H1 (cell line): ENCODE data around the gene KLHDC7B. TPM values are rescaled to one million over a fixed set of nuclear protein-coding genes. Genes with fewer than 3 reads are reported as not detected.

Source experiments
- CTCF ChIA-PET: fragments of 300-600 bp; sonication (Branson Sonifier 250); formaldehyde crosslinking; loops from one replicate; lab custom pipeline; 2021; ENCODE audit not compliant: partially characterized antibody; lab: Charles Lee
- POLR2A ChIA-PET: fragments of 300-600 bp; sonication (Branson Sonifier 250); formaldehyde crosslinking; loops from one replicate; lab custom pipeline; 2021; ENCODE audit warnings: inconsistent platforms; ENCODE audit not compliant: partially characterized antibody; lab: Charles Lee
- DNase-seq, 2 experiments: peaks; one replicate each; pipeline versions ENCODE4 v3.0.0 to v3.0.0-alpha.2; 2010 to 2022; ENCODE audit warnings: low spot score in 2 of 2, low read depth in 1 of 2, mixed read lengths in 1 of 2
- FAIRE-seq: peaks from 2 replicates; lab custom pipeline; 2011; peaks lifted over from hg19 to GRCh38; lab: Jason Lieb, UNC
- H2AFZ ChIP-seq: 2 replicates; pipeline ENCODE4 v1.8.1; 2012; ENCODE audit warnings: low read length, inconsistent platforms
- H2AK5ac ChIP-seq: 2 replicates; pipeline ENCODE4 v1.6.1; 2013; ENCODE audit warnings: low read depth, low read length
- H2BK120ac ChIP-seq: replicated peaks from 2 replicates; pipeline ENCODE3; 2013; ENCODE audit warnings: low read depth, low read length, inconsistent platforms
- H2BK12ac ChIP-seq: 2 replicates; pipeline ENCODE4 v1.6.1; 2013; ENCODE audit warnings: low read depth, low read length
- H2BK15ac ChIP-seq: 2 replicates; pipeline ENCODE4 v1.6.1; 2013; ENCODE audit warnings: low read length
- H2BK20ac ChIP-seq: 2 replicates; pipeline ENCODE4 v1.6.1; 2013; ENCODE audit warnings: low read length
- H2BK5ac ChIP-seq: 2 replicates; pipeline ENCODE4 v1.6.1; 2013; ENCODE audit warnings: low read depth, low read length
- H3K14ac ChIP-seq: 2 replicates; pipeline ENCODE4 v1.6.1; 2013; ENCODE audit warnings: inconsistent platforms; ENCODE audit not compliant: insufficient read length
- H3K18ac ChIP-seq: 2 replicates; pipeline ENCODE4 v1.6.1; 2013; ENCODE audit warnings: low read length; ENCODE audit errors: extremely low read depth
- H3K23ac ChIP-seq: 2 replicates; pipeline ENCODE4 v1.6.1; 2013; ENCODE audit warnings: inconsistent platforms; ENCODE audit not compliant: insufficient read length
- H3K23me2 ChIP-seq: 2 replicates; pipeline ENCODE4 v1.6.1; 2013; ENCODE audit warnings: low read depth, low read length
- H3K27ac ChIP-seq: 2 replicates; pipeline ENCODE4 v1.6.1; 2011; ENCODE audit warnings: low read depth, low read length, inconsistent platforms
- H3K27me3 ChIP-seq, 4 experiments: replicated peaks in 1 of 4; 1 replicate in 1 of 4; 2 replicates in 3 of 4; pipeline versions ENCODE4 v1.6.1 to v1.8.1; 2011 to 2013; ENCODE audit warnings: low read length in 3 of 4, mild to moderate bottlenecking in 3 of 4, inconsistent platforms in 2 of 4, mixed read lengths in 2 of 4, moderate library complexity in 1 of 4; ENCODE audit not compliant: control insufficient read depth in 3 of 4, insufficient read depth in 3 of 4; ENCODE audit errors: extremely low read depth in 1 of 4
- H3K36me3 ChIP-seq, 4 experiments: 2 replicates each; pipeline versions ENCODE4 v1.6.1 to v1.8.1; 2011 to 2013; ENCODE audit warnings: mild to moderate bottlenecking in 4 of 4, low read length in 3 of 4, moderate library complexity in 2 of 4, control low read depth in 1 of 4, inconsistent platforms in 1 of 4; ENCODE audit not compliant: insufficient read depth in 4 of 4, control insufficient read depth in 2 of 4
- H3K4ac ChIP-seq: replicated peaks from 2 replicates; pipeline ENCODE3; 2013; ENCODE audit warnings: low read length, low read depth, mixed read lengths, inconsistent platforms; ENCODE audit not compliant: insufficient read length
- H3K4me1 ChIP-seq, 4 experiments: replicated peaks in 1 of 4; 1 replicate in 1 of 4; 2 replicates in 3 of 4; pipeline versions ENCODE4 v1.6.1 to v1.8.1; 2011 to 2013; ENCODE audit warnings: low read length in 3 of 4, inconsistent platforms in 2 of 4, mixed read lengths in 1 of 4; ENCODE audit not compliant: insufficient read depth in 4 of 4, control insufficient read depth in 3 of 4
- H3K4me2 ChIP-seq, 2 experiments: 2 replicates each; pipeline versions ENCODE4 v1.6.1 to v1.8.1; 2011 to 2013; ENCODE audit warnings: low read depth in 2 of 2, low read length in 2 of 2, control low read depth in 1 of 2, inconsistent platforms in 1 of 2, mild to moderate bottlenecking in 1 of 2; ENCODE audit not compliant: insufficient read depth in 1 of 2
- H3K4me3 ChIP-seq, 4 experiments: fragments of 200-600, 300-600 bp in 1 of 4; sonication (generic), shearing (Covaris generic), sonication (Bioruptor Twin) in 1 of 4; 2 replicates each; pipeline versions ENCODE4 v1.5.1 to v1.8.1; 2011 to 2016; ENCODE audit warnings: low read length in 4 of 4, low read depth in 3 of 4, control low read depth in 2 of 4, inconsistent platforms in 2 of 4, mild to moderate bottlenecking in 2 of 4, mixed read lengths in 1 of 4, moderate library complexity in 1 of 4; ENCODE audit not compliant: insufficient read depth in 2 of 4; ENCODE audit errors: extremely low read depth in 1 of 4
- H3K56ac ChIP-seq: replicated peaks from 2 replicates; pipeline ENCODE3; 2013; ENCODE audit warnings: low read depth, mild to moderate bottlenecking, mixed read lengths, low read length, inconsistent platforms; ENCODE audit not compliant: insufficient read length
- H3K79me1 ChIP-seq: 2 replicates; pipeline ENCODE4 v1.6.1; 2013; ENCODE audit warnings: low read depth, low read length, control low read depth
- H3K79me2 ChIP-seq, 2 experiments: 2 replicates each; pipeline versions ENCODE4 v1.6.1 to v1.8.1; 2012 to 2013; ENCODE audit warnings: low read length in 2 of 2, mild to moderate bottlenecking in 2 of 2, inconsistent platforms in 1 of 2; ENCODE audit not compliant: insufficient read depth in 2 of 2, control insufficient read depth in 1 of 2
- H3K9ac ChIP-seq, 4 experiments: replicated peaks in 1 of 4; 1 replicate in 1 of 4; 2 replicates in 3 of 4; pipeline versions ENCODE4 v1.6.1 to v1.8.1; 2011 to 2013; ENCODE audit warnings: low read depth in 3 of 4, low read length in 3 of 4, control low read depth in 2 of 4, mild to moderate bottlenecking in 2 of 4, moderate library complexity in 2 of 4, inconsistent platforms in 1 of 4; ENCODE audit errors: extremely low read depth in 1 of 4
- H3K9me3 ChIP-seq, 2 experiments: 2 replicates each; pipeline versions ENCODE4 v1.6.1 to v1.8.1; 2012 to 2013; ENCODE audit warnings: mild to moderate bottlenecking in 2 of 2, moderate library complexity in 2 of 2, control low read depth in 1 of 2, inconsistent platforms in 1 of 2, low read depth in 1 of 2, low read length in 1 of 2, mixed read lengths in 1 of 2; ENCODE audit not compliant: insufficient read depth in 2 of 2
- H4K20me1 ChIP-seq, 2 experiments: replicated peaks in 1 of 2; 2 replicates each; pipeline versions ENCODE3 to v1.8.1; 2011 to 2013; ENCODE audit warnings: inconsistent platforms in 2 of 2, low read length in 2 of 2, mild to moderate bottlenecking in 1 of 2; ENCODE audit not compliant: insufficient read depth in 2 of 2, control insufficient read depth in 1 of 2
- H4K5ac ChIP-seq: 2 replicates; pipeline ENCODE4 v1.6.1; 2013; ENCODE audit warnings: low read length, low read depth, mixed read lengths, inconsistent platforms; ENCODE audit not compliant: insufficient read length
- H4K8ac ChIP-seq: 2 replicates; pipeline ENCODE4 v1.8.0; 2013; ENCODE audit warnings: mild to moderate bottlenecking, moderate library complexity, low read length, inconsistent platforms; ENCODE audit not compliant: insufficient read depth; ENCODE audit errors: extremely low read depth
- H4K91ac ChIP-seq: replicated peaks from 2 replicates; pipeline ENCODE3; 2013; ENCODE audit warnings: low read length, mixed read lengths, inconsistent platforms; ENCODE audit not compliant: insufficient read length
- ATF2 ChIP-seq: IDR thresholded peaks from 2 replicates; pipeline ENCODE4 v1.6.1; 2012; ENCODE audit warnings: low read length, inconsistent platforms
- BRCA1 ChIP-seq: IDR thresholded peaks from 2 replicates; pipeline ENCODE4 v1.6.1; 2012; ENCODE audit warnings: low read depth, low read length, improper control_type of control experiment
- CEBPB ChIP-seq: IDR thresholded peaks from 2 replicates; pipeline ENCODE4 v1.6.1; 2012; ENCODE audit warnings: low read depth, low read length
- CHD2 ChIP-seq: IDR thresholded peaks from 2 replicates; pipeline ENCODE4 v1.6.1; 2012; ENCODE audit warnings: low read length, improper control_type of control experiment
- GABPA ChIP-seq: IDR thresholded peaks from 2 replicates; pipeline ENCODE4 v1.6.1; 2011; ENCODE audit warnings: mild to moderate bottlenecking, low read length, moderate library complexity, borderline replicate concordance; ENCODE audit not compliant: insufficient read depth
- MAFK ChIP-seq: IDR thresholded peaks from 2 replicates; pipeline ENCODE4 v1.6.1; 2012; ENCODE audit warnings: low read depth, mild to moderate bottlenecking, improper control_type of control experiment, low read length
- NANOG ChIP-seq: IDR thresholded peaks from 2 replicates; pipeline ENCODE4 v1.6.1; 2011; ENCODE audit warnings: low read length, low read depth, mild to moderate bottlenecking, inconsistent platforms; ENCODE audit not compliant: insufficient read depth, poor library complexity, severe bottlenecking
- PHF8 ChIP-seq: fragments of 200-600 bp; sonication (generic); conservative IDR thresholded peaks from 2 replicates; pipeline ENCODE4 v1.7.1; 2012; ENCODE audit warnings: low read depth, mild to moderate bottlenecking, inconsistent platforms, low read length, moderate library complexity
- POLR2A ChIP-seq, 2 experiments: IDR thresholded peaks; 1 replicate in 1 of 2; 2 replicates in 1 of 2; pipeline ENCODE4 v1.6.1; 2011; ENCODE audit warnings: low read depth in 2 of 2, low read length in 2 of 2, mild to moderate bottlenecking in 2 of 2; ENCODE audit errors: control extremely low read depth in 1 of 2
- TAF1 ChIP-seq: IDR thresholded peaks from 2 replicates; pipeline ENCODE4 v1.6.1; 2011; ENCODE audit warnings: mild to moderate bottlenecking, low read depth, low read length
- TEAD4 ChIP-seq: IDR thresholded peaks from 2 replicates; pipeline ENCODE4 v1.6.1; 2012; ENCODE audit warnings: low read depth, low read length, inconsistent platforms, mixed read lengths
- WGBS, 2 experiments: shearing (Covaris generic) in 1 of 2; methylation state at CpG; one replicate each; pipeline versions ENCODE4 v1.1.6 to v1.1.7; 2013 to 2015; ENCODE audit warnings: low lambda C conversion rate in 2 of 2, mixed read lengths in 2 of 2, inconsistent platforms in 1 of 2, low coverage in 1 of 2, missing lambda C conversion rate in 1 of 2; ENCODE audit not compliant: insufficient replicate concordance in 2 of 2, insufficient coverage in 1 of 2, insufficient read length in 1 of 2; ENCODE audit errors: extremely low coverage in 1 of 2, missing lambda C conversion rate in 1 of 2; 5-methylcytosine and 5-hydroxymethylcytosine counted together
- polyA plus RNA-seq, 7 experiments: library from polyadenylated mRNA; depleted of rRNA in 3 of 7; stranded (reverse) in 5 of 7; unstranded in 2 of 7; fragments of >200 nt in 5 of 7; fragments of 200-250 nt in 2 of 7; gene quantifications; 1 replicate in 5 of 7; 2 replicates in 1 of 7; 4 replicates in 1 of 7; pipeline versions ENCODE4 v1.2.1 to v1.2.3, GENCODE V29; 2011 to 2013; ENCODE audit warnings: missing spikeins in 2 of 7, mixed read lengths in 2 of 7
- total RNA-seq: library from RNA; stranded (reverse); fragmentation: NEBNext Ultra II Directional; extraction: Animal tissue kit (Norgen Biotek cat#: 25700); gene quantifications from 2 replicates; pipeline ENCODE4 v1.2.1, GENCODE V29; 2021

The KLHDC7B gene
- total and polyA plus RNA-seq, 2 of the 8 experiments (the other 6 are each of a cell fraction or from before 2014, with no cell fraction given) = not detected

GRCh38 chr22:50573491-50574382, 28.0 kb downstream of the KLHDC7B start:
- Histone ChIP-seq H2BK120ac (no peak overlapping the region), H2AFZ (no peak overlapping the region), H3K27me3 (no peaks in the 10 kb centered on the region), H2BK12ac (no peak overlapping the region), H3K79me1 (no peaks in the 10 kb centered on the region), H3K14ac (no peak overlapping the region), H4K5ac (no peak overlapping the region), H3K36me3 (peaks cover 10 to 35% (median 27%) of the 10 kb centered on the region in 4 experiments; a peak in 7 of 8 replicates), H3K27ac (no peak overlapping the region; the same call in 1 of the 2 replicates), H3K23me2 (no peaks in the 10 kb centered on the region), H3K18ac (no peak overlapping the region), H2BK20ac (no peak overlapping the region), H3K4me1 (no peaks in the 10 kb centered on the region), H3K4me3 (no peak overlapping the region), H2BK15ac (no peak overlapping the region), H4K20me1 (peaks cover 5 to 22% of the 10 kb centered on the region in 2 experiments), H4K91ac (no peak overlapping the region), H3K79me2 (no peaks in the 10 kb centered on the region), H2AK5ac (no peak overlapping the region), H3K9ac (no peak overlapping the region), H2BK5ac (no peak overlapping the region), H4K8ac (no peak overlapping the region; the same call in 1 of the 2 replicates), H3K56ac (no peak overlapping the region), H3K23ac (no peak overlapping the region), H3K9me3 (no peaks in the 10 kb centered on the region), H3K4ac (no peak overlapping the region), H3K4me2 (no peak overlapping the region)
- ChIA-PET POLR2A (interaction anchor here (0.7 to 5.4 kb wide), 4 partner anchors 8 to 75 kb away, joined by 3 to 37 read pairs (median 8); partner anchors contain the start of genes CHKB and SYCE3), CTCF (interaction anchor here (0.6 to 8.1 kb wide), 12 partner anchors 9 to 126 kb away, joined by 3 to 84 read pairs (median 4); partner anchors contain the start of genes ARSA and SYCE3)
- DNase-seq (no peak), FAIRE-seq (no peak)
- 91% methylated on average over 26 of the region's 26 CpGs; no CpG with 5 or more reads in 1 of the 2 experiments for WGBS, 2 experiments
- TF ChIP-seq CHD2 (no peak), ATF2 (no peak), NANOG (no peak), POLR2A (IDR thresholded peaks at IDR 0.05; ENCODE audit: control extremely low read depth in 1 of 2, low read depth in 2 of 2, low read length in 2 of 2) (no peak), GABPA (no peak), BRCA1 (no peak), PHF8 (no peak), CEBPB (no peak), TAF1 (no peak), MAFK (no peak), TEAD4 (no peak)
